HG02981 (cell line): Measurements from ENCODE around the gene OR2V1.
"Not testable (repeated sequence)": the region's sequence is repeated elsewhere in the genome, so short reads cannot be mapped to it uniquely, and the experiment has no call there.

Source experiments
- ATAC-seq: cut with Tn5 transposase; IDR thresholded peaks from one replicate; pipeline ENCODE4 v1.9.1; 2021; ENCODE audit warnings: mild to moderate bottlenecking, moderate library complexity; ENCODE audit not compliant: unreplicated experiment

Gene OR2V1

DNA sequence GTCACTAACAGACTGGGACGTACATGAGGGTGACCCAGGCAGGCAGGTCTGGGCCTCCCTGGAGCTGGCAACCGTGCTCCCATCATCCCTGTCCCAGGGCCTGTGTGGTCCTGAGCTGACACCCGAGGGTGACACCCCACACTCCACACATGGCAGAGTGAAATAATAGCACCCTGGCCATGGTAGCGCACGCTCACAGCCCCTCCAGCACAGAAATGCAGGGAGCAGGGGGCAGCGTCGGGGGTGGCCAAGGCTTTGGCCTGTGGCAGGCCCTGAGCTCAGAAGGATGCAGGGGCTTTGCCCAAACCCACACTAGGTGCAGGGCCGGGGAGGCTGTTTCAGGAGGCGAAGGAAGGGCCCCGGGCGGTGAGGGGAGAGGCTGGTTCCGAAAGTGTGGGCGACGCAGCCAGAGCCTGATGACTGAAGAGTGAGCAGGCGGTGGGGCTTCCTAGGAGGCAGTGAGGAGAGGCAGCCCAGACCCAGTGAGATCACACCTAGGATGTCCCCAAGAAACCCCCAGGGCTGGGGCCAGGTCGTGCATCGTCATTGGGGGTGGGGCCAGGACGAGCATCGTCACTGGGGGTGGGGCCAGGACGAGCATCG is 29.3 kb upstream of the OR2V1 start:
- ATAC-seq, result peak; percentile 45

DNA sequence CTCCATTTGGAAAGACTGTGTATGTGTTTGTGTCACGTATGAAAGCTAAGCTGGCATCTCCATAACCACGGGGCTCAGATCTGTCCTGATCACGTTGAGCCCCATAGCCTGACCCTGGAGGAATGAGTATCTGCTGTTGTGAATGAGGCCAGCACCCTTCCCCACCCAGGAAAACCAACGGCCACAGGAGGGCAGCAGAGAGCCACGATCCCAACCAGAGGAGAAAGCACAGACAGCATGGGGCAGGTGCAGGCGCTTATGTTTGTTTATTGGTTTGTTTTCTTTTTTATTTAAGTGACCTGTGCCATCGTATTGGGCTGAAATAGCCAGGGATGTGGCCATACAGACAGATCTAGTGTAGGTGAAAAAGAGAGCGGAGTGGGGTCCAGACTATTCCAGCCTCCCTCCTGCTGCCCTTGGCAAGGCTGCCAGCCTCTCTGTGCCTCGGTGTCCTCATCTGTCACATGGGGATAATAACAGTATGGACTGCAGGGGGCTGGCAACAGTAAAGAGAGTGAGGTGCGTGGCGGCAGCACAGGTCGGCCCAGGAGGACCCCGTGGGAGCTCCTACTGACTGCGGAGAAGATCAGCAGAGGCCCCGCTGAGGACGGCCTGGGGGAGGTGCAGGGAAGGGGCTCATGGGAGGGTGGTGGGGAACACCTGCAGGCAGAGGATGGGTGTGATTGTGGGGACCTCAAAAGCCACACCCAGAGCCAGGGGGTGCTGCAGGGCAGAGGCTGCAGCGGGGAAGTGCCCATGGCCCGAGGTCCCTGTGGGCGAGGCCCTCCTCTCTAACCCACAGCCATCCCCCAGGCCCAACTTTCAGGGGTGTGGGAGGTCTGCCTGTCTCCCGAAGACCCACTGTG is 28.6 kb upstream of the OR2V1 start:
- peak; percentile 53 for ATAC-seq

DNA sequence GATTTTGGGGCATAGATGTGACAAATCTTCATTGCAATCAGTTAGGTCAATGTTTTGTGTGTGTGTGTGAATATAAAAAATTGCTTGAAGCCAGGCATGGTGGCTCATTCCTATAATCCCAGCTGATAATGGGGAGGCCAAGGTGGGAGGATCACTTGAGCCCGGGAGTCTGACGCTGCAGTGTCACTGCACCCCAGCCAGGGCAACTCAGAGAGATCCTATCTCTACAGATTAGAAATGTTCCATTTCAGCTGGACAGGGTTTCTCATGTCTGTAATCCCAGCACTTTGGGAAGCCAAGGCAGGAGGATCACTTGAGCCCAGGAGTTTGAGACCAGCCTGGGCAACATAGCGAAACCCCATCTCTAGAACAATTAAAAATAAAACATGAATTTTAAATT is 27.9 kb upstream of the OR2V1 start:
- no peak for ATAC-seq

- no peak for ATAC-seq
Observed at GRCh38 chr5:181156758-181157157, 25.8 kb upstream of the OR2V1 start.

DNA sequence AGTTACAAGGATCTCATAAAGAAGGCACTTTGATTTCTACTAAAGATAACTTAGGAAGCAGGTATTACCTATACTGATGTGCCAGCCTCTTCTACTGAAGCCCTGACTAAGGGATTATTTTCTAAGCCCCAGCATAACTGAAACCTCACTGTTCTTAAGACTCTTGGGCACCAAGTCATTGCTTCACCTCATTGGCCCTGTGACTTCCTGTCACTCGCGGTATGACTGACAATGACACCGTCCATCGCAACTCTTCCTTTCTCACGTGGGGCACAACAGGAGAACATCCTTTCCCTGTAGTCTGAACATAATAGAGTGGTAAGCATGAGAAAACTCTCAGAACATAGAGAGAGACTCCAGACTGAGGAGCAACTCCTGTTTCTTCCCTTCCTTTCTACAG is 22.8 kb upstream of the OR2V1 start:
- no peak for ATAC-seq

- no peak for ATAC-seq
Observed at GRCh38 chr5:181152406-181152805, 21.4 kb upstream of the OR2V1 start.

DNA sequence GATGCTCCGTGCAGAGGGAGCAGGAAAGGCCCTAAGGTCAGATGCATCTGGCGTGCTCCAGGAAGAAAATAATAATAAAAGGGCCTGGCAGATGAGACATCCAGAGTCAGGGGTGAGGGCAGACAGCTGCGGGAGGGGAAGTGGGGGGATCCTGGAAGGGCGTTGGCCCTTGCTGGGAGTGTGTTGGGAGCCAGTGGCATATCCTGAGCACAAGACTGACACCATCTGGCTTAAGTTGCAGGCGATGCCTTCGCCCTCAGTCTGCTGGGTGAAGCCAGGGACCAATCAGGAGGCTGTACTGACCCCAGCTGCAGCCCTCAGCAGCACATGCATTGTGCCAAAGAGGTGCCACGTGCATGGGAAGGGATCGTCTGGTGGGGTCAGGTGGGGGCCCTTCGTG is 20.2 kb upstream of the OR2V1 start:
- ATAC-seq, result no peak

GRCh38 chr5:181149806-181150733 is 19.1 kb upstream of the OR2V1 start:
- ATAC-seq, result no peak

DNA sequence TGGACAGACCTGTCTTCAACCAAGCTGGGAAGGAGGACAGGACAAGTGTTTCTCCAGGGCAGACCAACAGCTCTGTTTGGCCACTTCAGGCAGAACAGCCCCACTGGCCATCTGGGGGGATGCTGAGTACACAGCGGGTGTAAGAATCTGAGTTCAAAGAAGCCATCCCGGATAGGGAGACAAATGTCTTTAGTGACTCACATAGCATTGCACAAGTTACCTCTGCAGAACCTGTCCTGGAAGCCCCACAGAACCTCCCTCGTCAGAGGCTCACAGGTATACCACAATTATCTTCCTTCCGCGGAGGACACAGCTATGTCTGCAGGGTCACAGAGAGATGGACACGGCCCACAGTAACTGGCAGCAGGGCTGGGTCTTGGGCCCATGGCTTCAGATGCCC is 18.4 kb upstream of the OR2V1 start:
- no peak for ATAC-seq

GRCh38 chr5:181146927-181147636 is 16.1 kb upstream of the OR2V1 start, which contains the start of gene OR2V2:
OR2V2 (plus strand) TSS chr5:181147586; CDS start chr5:181154943, 7,357 bp downstream.
- ATAC-seq, result not testable (repeated sequence)

DNA sequence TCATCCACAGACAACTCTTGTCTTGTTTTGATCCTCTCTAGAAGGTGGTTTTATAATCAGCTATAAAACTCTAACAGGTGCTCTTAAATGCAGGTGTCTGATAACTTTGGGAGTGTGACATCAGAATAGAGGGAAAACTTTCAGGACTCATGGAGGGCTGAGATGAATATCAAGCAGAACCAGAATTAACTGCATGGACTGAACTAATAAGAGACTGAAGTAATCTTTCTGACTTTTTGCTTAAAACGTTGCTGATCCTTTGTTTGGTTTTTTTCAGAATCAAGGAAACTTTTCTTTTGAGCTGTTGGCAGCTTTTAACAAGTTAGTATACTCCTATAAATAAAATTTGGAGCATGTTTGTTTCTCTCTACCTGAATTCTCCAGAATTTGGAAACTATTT is 14.2 kb upstream of the OR2V1 start:
- no peak for ATAC-seq

DNA sequence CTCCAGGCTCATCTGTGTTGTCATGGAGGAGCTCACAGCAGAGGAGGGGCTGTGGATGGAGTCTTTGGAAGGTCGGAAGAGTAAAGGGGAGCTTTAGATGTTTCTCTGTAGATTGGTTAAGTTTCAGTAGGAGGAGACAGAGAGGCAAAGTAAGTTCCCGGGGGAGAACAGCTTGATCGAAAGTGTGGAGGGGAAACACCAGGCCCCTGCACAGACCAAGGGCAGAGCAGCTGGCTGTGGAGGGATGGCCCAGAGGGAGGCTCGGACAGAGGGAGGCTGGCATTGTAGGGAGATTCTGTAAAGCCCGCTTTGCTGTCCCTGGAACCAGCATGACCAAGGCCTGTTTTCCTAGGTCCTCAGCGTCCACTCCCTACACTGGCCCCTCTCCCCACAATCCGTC is 11.1 kb upstream of the OR2V1 start:
- ATAC-seq, result no peak

DNA sequence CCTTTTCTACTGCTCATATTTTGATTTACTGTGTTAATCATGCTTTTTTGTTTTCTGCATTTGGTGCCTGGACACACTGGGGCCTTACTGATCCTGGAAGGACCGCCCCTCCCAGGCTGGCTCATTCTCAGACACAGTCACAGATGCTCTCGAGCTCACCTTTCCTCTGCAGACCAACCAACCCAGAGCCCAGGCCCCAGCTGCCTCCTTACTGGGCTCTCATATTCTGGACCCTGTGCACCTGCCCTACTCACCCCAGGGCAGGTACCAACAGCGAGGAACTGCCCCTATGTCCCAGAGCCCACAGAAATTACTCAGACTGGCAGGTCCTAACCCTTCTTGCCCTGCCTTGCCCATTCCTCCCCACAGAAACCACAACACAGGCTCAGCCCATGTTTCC is 9.8 kb upstream of the OR2V1 start:
- no peak for ATAC-seq

- ATAC-seq, result no peak
Observed at GRCh38 chr5:181138258-181138657, 7.3 kb upstream of the OR2V1 start.

DNA sequence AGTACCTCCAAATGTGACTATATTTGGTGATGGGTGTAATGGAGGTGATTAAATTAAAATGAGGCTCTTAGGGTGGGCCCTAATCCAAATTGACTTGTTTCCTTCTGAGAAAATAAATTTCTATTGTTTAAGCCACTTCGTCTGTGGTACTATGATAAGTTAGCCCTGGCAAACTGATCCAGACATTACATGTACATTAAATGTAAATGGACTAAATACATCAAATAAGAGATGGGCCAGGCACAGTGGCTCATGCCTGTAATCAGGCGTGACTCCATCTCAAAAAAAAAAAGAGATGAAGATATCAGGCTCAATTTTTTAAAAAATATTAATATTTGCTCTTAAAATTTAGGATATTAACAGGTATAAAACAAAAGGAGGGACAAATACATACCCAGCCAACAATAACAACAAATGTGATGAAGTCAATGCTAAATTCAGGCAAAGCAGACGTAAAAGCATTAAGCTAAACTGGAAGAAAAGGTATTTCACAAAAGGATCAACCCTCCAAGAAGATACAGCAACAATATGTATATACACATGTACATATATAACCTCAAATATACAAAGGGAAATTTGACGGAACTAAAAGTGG is 5.5 kb upstream of the OR2V1 start:
- no peak for ATAC-seq

DNA sequence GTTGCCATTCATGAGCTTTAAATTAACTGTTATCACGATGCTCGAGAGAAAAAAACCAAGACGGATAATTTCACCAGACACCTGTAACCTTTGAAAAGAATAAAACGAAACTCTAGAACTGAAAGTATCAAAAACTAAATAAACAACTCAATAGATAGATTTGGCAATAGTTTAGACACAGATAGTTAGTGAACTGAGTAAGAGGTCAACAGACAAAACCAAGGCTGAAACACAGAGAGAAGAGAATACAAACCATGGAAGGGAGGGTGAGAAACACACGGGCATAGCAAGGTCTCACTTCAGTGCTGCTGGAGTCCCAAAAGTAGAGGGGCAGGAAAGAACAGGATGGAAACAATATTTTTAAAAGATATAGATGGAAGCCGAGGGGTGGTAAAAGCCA is 3.3 kb upstream of the OR2V1 start:
- ATAC-seq, result no peak

GRCh38 chr5:181133610-181134231 is 2.8 kb upstream of the OR2V1 start:
- no peak for ATAC-seq

DNA sequence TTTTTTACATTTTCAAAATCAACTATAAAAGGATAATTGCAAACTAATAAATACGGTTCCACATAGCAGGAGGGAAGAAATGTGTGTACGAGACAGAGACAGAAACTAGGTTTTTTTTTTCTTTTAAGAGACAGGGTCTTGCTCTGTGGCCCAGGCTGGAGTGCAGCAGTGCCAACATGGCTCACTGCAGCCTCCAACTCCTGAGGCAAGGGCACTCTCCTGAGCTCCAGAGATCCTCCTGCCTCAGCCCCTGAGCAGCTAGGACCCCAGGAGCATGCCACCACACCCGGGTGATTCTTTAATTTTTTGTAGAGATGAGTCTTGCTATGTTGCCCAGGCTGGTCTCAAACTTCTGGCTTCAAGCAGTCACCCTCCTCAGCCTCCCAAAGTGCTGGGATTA is 2.1 kb upstream of the OR2V1 start:
- ATAC-seq, result no peak

DNA sequence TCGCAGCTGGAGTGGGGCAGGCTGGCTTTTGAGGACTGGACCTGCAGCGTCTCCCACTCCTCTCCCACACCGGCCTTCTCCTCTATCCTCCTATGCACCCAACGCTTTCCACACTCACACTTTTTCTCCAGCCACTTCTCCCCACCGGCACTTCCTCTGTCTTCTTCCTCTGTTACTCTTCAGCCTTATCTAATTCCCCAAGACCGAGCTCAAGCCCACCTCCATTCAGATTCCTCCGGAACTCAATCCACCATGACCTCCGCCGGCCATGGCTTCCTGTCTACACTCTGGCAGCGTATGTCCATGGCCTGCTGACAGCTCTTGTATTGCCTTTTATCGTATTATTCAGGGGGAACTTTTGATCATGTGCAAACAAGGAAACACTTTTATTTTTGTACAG is 545 bp upstream of the OR2V1 start:
- ATAC-seq, result no peak

- ATAC-seq, result not testable (repeated sequence)
Observed at GRCh38 chr5:181130081-181130480, 888 bp downstream of the OR2V1 start.
